ENCODE data around the gene PIEZO2.

Gene PIEZO2

DNA sequence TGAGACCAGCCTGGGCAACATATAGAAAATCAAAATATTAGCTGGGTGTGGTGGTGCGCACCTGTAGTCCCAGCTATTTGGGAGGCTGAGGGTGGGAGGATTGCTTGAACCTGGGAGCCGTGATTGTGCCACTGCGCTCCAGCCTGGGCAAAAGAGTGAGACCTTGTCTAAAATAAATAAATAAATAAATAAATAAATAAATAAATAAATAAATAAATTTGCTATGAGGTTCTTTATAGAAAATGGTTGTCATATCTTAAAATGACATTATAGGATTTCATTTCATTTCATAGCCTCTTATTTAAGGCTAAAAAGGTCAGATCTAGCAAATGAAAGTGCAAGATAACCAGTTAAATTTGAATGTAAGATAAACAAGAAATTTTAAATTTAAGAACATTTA lies 430.6 kb downstream of the PIEZO2 start:
- Histone ChIP-seq H3K4me2 (ENCODE audit: low read depth, low read length, poor library complexity, severe bottlenecking) (no peak overlapping the region), H2AFZ (ENCODE audit: low read depth, low read length, severe bottlenecking) (no peak overlapping the region), H3K27me3 (ENCODE audit: low read length) (no peaks in the 10 kb centered on the region), H3K36me3 (ENCODE audit: low read length) (no peaks in the 10 kb centered on the region), H3F3A (ENCODE audit: insufficient read depth) (no peaks in the 10 kb centered on the region), H3K27ac (ENCODE audit: low read depth, low read length) (no peak overlapping the region), H3K4me3 (ENCODE audit: insufficient read depth, low read length, poor library complexity, severe bottlenecking) (no peak overlapping the region), H4K20me1 (ENCODE audit: low read depth, low read length) (no peaks in the 10 kb centered on the region), H3K9me2 (replicated peaks; ENCODE audit: insufficient read depth, low read length) (no peaks in the 10 kb centered on the region), H3K79me2 (ENCODE audit: insufficient read depth, low read length) (no peaks in the 10 kb centered on the region), H3K9ac (ENCODE audit: low read length) (no peak overlapping the region), H3K9me3 (ENCODE audit: insufficient read depth, low read length) (no peaks in the 10 kb centered on the region)
- TF ChIP-seq, protein P1, sequence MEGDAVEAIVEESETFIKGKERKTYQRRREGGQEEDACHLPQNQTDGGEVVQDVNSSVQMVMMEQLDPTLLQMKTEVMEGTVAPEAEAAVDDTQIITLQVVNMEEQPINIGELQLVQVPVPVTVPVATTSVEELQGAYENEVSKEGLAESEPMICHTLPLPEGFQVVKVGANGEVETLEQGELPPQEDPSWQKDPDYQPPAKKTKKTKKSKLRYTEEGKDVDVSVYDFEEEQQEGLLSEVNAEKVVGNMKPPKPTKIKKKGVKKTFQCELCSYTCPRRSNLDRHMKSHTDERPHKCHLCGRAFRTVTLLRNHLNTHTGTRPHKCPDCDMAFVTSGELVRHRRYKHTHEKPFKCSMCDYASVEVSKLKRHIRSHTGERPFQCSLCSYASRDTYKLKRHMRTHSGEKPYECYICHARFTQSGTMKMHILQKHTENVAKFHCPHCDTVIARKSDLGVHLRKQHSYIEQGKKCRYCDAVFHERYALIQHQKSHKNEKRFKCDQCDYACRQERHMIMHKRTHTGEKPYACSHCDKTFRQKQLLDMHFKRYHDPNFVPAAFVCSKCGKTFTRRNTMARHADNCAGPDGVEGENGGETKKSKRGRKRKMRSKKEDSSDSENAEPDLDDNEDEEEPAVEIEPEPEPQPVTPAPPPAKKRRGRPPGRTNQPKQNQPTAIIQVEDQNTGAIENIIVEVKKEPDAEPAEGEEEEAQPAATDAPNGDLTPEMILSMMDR (IDR thresholded peaks at IDR 0.05; ENCODE audit: insufficient read depth, low read length, poor library complexity, severe bottlenecking): no peak
- TF ChIP-seq EZH2phosphoT487 (conservative IDR thresholded peaks at IDR 0.05; ENCODE audit: low read length): no peak

DNA sequence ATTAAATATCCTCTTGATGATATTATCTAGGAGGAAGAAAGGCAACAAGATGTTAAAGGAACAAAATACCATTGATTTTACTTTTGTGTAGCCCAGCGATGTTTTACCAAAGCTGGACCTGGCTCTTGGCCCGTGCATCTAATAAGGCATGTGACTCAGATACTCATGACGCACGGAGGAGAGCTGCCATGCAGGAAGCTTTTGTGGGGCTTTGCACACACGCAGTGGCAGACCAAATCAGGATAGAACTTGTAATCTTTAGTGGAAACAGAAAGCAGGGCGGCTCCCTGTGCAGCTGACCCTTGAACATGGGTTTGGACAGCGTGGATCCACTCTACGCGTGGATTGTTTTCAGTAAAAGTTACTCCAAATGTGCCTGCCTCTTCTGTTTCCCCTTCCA lies 433.6 kb downstream of the PIEZO2 start:
- no peak for TF ChIP-seq EZH2phosphoT487 (conservative IDR thresholded peaks at IDR 0.05; ENCODE audit: low read length)
- TF ChIP-seq, protein P1 (IDR thresholded peaks at IDR 0.05; ENCODE audit: insufficient read depth, low read length, poor library complexity, severe bottlenecking): no peak
- no peak overlapping the region for H3K27ac ChIP-seq (ENCODE audit: low read depth, low read length)
- H3K9me2 ChIP-seq (replicated peaks; ENCODE audit: insufficient read depth, low read length): no peaks in the 10 kb centered on the region
- H3K36me3 ChIP-seq (ENCODE audit: low read length): no peaks in the 10 kb centered on the region
- no peak overlapping the region for H3K4me3 ChIP-seq (ENCODE audit: insufficient read depth, low read length, poor library complexity, severe bottlenecking)
- H3F3A ChIP-seq (ENCODE audit: insufficient read depth): no peaks in the 10 kb centered on the region
- H3K79me2 ChIP-seq (ENCODE audit: insufficient read depth, low read length): no peaks in the 10 kb centered on the region
- no peaks in the 10 kb centered on the region for H3K27me3 ChIP-seq (ENCODE audit: low read length)
- H3K9ac ChIP-seq (ENCODE audit: low read length): no peak overlapping the region
- H4K20me1 ChIP-seq (ENCODE audit: low read depth, low read length): no peaks in the 10 kb centered on the region
- no peaks in the 10 kb centered on the region for H3K9me3 ChIP-seq (ENCODE audit: insufficient read depth, low read length)
- H3K4me2 ChIP-seq (ENCODE audit: low read depth, low read length, poor library complexity, severe bottlenecking): no peak overlapping the region
- H2AFZ ChIP-seq (ENCODE audit: low read depth, low read length, severe bottlenecking): no peak overlapping the region

DNA sequence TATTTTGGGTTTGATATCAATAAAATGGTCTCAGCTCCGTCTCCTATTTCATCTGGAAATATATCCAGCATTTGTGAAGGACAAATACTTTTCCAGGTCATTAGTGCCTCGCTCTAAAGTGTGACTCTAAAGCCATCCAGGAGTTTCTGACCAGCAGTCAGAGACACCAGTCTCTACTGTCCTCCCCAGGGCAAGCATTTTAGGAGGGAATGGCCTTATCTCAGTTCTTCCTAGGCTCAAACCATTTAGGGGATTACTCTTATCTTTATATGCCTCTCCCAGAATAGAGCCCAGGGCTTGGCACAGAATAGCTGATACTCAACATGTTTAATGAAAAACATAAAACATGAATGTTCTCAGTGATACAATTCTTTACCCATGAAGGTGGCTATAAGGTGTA lies 436.0 kb downstream of the PIEZO2 start:
- Histone ChIP-seq H2AFZ (ENCODE audit: low read depth, low read length, severe bottlenecking) (no peak overlapping the region), H3K79me2 (ENCODE audit: insufficient read depth, low read length) (no peaks in the 10 kb centered on the region), H3K27ac (ENCODE audit: low read depth, low read length) (no peak overlapping the region), H3K4me2 (ENCODE audit: low read depth, low read length, poor library complexity, severe bottlenecking) (no peak overlapping the region), H3K27me3 (ENCODE audit: low read length) (no peaks in the 10 kb centered on the region), H3K9me2 (replicated peaks; ENCODE audit: insufficient read depth, low read length) (no peaks in the 10 kb centered on the region), H3K4me3 (ENCODE audit: insufficient read depth, low read length, poor library complexity, severe bottlenecking) (no peak overlapping the region), H3K9ac (ENCODE audit: low read length) (no peak overlapping the region), H3F3A (ENCODE audit: insufficient read depth) (no peaks in the 10 kb centered on the region), H3K9me3 (ENCODE audit: insufficient read depth, low read length) (no peaks in the 10 kb centered on the region), H3K36me3 (ENCODE audit: low read length) (no peaks in the 10 kb centered on the region), H4K20me1 (ENCODE audit: low read depth, low read length) (no peaks in the 10 kb centered on the region)
- TF ChIP-seq EZH2phosphoT487 (conservative IDR thresholded peaks at IDR 0.05; ENCODE audit: low read length): no peak
- TF ChIP-seq, protein P1 (IDR thresholded peaks at IDR 0.05; ENCODE audit: insufficient read depth, low read length, poor library complexity, severe bottlenecking): no peak

All from SU-DHL-6 (cell line).